Dedifferentiated amniotic fluid mesenchymal stem cell (primary cell): ENCODE measurements around the gene MAP1S.
"Not testable (repeated sequence)": the region's sequence is repeated elsewhere in the genome, so short reads cannot be mapped to it uniquely, and the experiment has no call there.

Experiments used
- DNase-seq: peaks from one replicate; pipeline ENCODE4 v3.0.0-alpha.2; 2016; ENCODE audit errors: extremely low spot score

Gene MAP1S

GRCh38 chr19:17765069-17765618 is 45.9 kb downstream of the MAP1S start:
- DNase-seq: no peak

- peak; percentile 45 for DNase-seq
These were observed 47.4 kb downstream of the MAP1S start for GRCh38 chr19:17766543-17767131.

- DNase-seq: no peak
These were observed 48.3 kb downstream of the MAP1S start for GRCh38 chr19:17767559-17767958.

- DNase-seq: no peak
These were observed 51.3 kb downstream of the MAP1S start for GRCh38 chr19:17770613-17771012.

GRCh38 chr19:17772172-17772571 is 52.9 kb downstream of the MAP1S start:
- no peak for DNase-seq

GRCh38 chr19:17775245-17775927 is 56.1 kb downstream of the MAP1S start:
- DNase-seq: no peak

GRCh38 chr19:17775991-17776803 is 56.9 kb downstream of the MAP1S start:
- DNase-seq: no peak

GRCh38 chr19:17777840-17778239 is 58.6 kb downstream of the MAP1S start:
- DNase-seq: not testable (repeated sequence)

GRCh38 chr19:17778251-17778967 is 59.1 kb downstream of the MAP1S start:
- DNase-seq: no peak

- no peak for DNase-seq
These were observed 60.0 kb downstream of the MAP1S start for GRCh38 chr19:17778968-17779929.

- DNase-seq: no peak
These were observed 61.5 kb downstream of the MAP1S start for GRCh38 chr19:17780781-17781180.

- not testable (repeated sequence) for DNase-seq
These were observed 64.4 kb downstream of the MAP1S start for GRCh38 chr19:17783721-17784120.
